GM23338 (cell line): ENCODE results near the gene THOC7. TPM values are rescaled to one million over a fixed set of nuclear protein-coding genes. Genes with fewer than 3 reads are reported as not detected.

Source experiments
- ATAC-seq: fragments of 200-7000 bp; cut with Tn5 transposase; 3 replicates; pipeline ENCODE4 v1.9.1; 2020
- DNase-seq: peaks from one replicate; pipeline ENCODE4 v3.0.0-alpha.2; 2015; ENCODE audit warnings: low spot score
- H2AFZ ChIP-seq: fragments of 200-600 bp; sonication (generic); 2 replicates; pipeline ENCODE4 v1.8.0; 2016; ENCODE audit warnings: antibody characterized with exemption, mild to moderate bottlenecking, moderate library complexity
- H3F3A ChIP-seq: fragments of 200-600 bp; sonication (generic); replicated peaks from 2 replicates; pipeline ENCODE4 v1.8.0; 2017; ENCODE audit warnings: antibody characterized with exemption, mixed run types, low read depth
- H3K27ac ChIP-seq: fragments of 200-600 bp; sonication (generic); 2 replicates; pipeline ENCODE4 v1.6.1; 2016; ENCODE audit warnings: low read depth
- H3K27me3 ChIP-seq: fragments of 200-600 bp; sonication (generic); 2 replicates; pipeline ENCODE4 v1.8.0; 2016; ENCODE audit warnings: mild to moderate bottlenecking, mixed run types, moderate library complexity; ENCODE audit not compliant: insufficient read depth
- H3K36me3 ChIP-seq: fragments of 200-600 bp; sonication (generic); 2 replicates; pipeline ENCODE4 v1.8.0; 2016; ENCODE audit warnings: mild to moderate bottlenecking; ENCODE audit not compliant: insufficient read depth
- H3K4me1 ChIP-seq: fragments of 200-600 bp; sonication (generic); 2 replicates; pipeline ENCODE4 v1.8.0; 2016; ENCODE audit warnings: mild to moderate bottlenecking, moderate library complexity; ENCODE audit not compliant: insufficient read depth
- H3K4me2 ChIP-seq: fragments of 200-600 bp; sonication (generic); 2 replicates; pipeline ENCODE4 v1.7.1; 2017; ENCODE audit warnings: mixed run types
- H3K4me3 ChIP-seq: fragments of 200-600 bp; sonication (generic); 2 replicates; pipeline ENCODE4 v1.6.1; 2016; ENCODE audit warnings: mixed run types
- H3K79me2 ChIP-seq: fragments of 200-600 bp; sonication (generic); replicated peaks from 2 replicates; pipeline ENCODE4 v1.8.0; 2017; ENCODE audit warnings: mild to moderate bottlenecking; ENCODE audit not compliant: insufficient read depth
- H3K9me2 ChIP-seq: fragments of 200-600 bp; sonication (generic); 2 replicates; pipeline ENCODE4 v1.8.0; 2017; ENCODE audit not compliant: insufficient read depth
- H4K20me1 ChIP-seq: fragments of 200-600 bp; sonication (generic); replicated peaks from 2 replicates; pipeline ENCODE4 v1.8.0; 2017; ENCODE audit warnings: mild to moderate bottlenecking; ENCODE audit not compliant: insufficient read depth
- H3K27ac Mint-ChIP-seq: 2 replicates; pipeline ENCODE4 v1.8.0; 2020; ENCODE audit warnings: inconsistent platforms, mild to moderate bottlenecking, moderate library complexity, mixed read lengths
- H3K27me3 Mint-ChIP-seq: 3 replicates; pipeline ENCODE4 v1.8.0; 2022; ENCODE audit warnings: low read depth, mild to moderate bottlenecking, moderate library complexity, mixed read lengths, inconsistent platforms; ENCODE audit not compliant: insufficient read depth, poor library complexity
- H3K36me3 Mint-ChIP-seq: 3 replicates; pipeline ENCODE4 v1.8.0; 2021; ENCODE audit warnings: low read depth, mild to moderate bottlenecking, inconsistent platforms, moderate library complexity, mixed read lengths
- H3K4me1 Mint-ChIP-seq: 3 replicates; pipeline ENCODE4 v1.8.0; 2020; ENCODE audit warnings: mild to moderate bottlenecking, inconsistent platforms, mixed read lengths
- H3K4me3 Mint-ChIP-seq: 3 replicates; pipeline ENCODE4 v1.8.0; 2021; ENCODE audit warnings: moderate library complexity, mild to moderate bottlenecking, inconsistent platforms, mixed read lengths
- H3K9me3 Mint-ChIP-seq: 3 replicates; pipeline ENCODE4 v1.8.0; 2020; ENCODE audit warnings: moderate library complexity, mild to moderate bottlenecking, inconsistent platforms, mixed read lengths
- CREB1 ChIP-seq: fragments of 250-450 bp; sonication (Bioruptor Pico); IDR thresholded peaks from 2 replicates; pipeline ENCODE4 v1.5.0; 2020; ENCODE audit warnings: low read depth, mild to moderate bottlenecking, moderate library complexity
- CTCF ChIP-seq, 2 experiments: fragments of 200-600 bp in 1 of 2; sonication (generic) in 1 of 2; conservative IDR thresholded peaks; 2 replicates each; pipeline versions ENCODE4 v1.5.1 to v1.6.1; 2016 to 2017; ENCODE audit warnings: antibody characterized with exemption in 2 of 2, low read depth in 2 of 2, mild to moderate bottlenecking in 2 of 2, moderate library complexity in 1 of 2
- ETS1 ChIP-seq: IDR thresholded peaks from 2 replicates; pipeline ENCODE4 v1.6.1; 2016; ENCODE audit warnings: antibody characterized with exemption
- EZH2 ChIP-seq: fragments of 200-600 bp; sonication (generic); IDR thresholded peaks from one replicate; pipeline ENCODE4 v1.8.0; 2017; ENCODE audit warnings: antibody characterized with exemption, mild to moderate bottlenecking, low read depth; ENCODE audit not compliant: unreplicated experiment
- JUNB ChIP-seq: IDR thresholded peaks from one replicate; pipeline ENCODE4 v1.6.1; 2016; ENCODE audit warnings: antibody characterized with exemption; ENCODE audit not compliant: unreplicated experiment
- NANOG ChIP-seq: IDR thresholded peaks from 2 replicates; pipeline ENCODE4 v1.6.1; 2016; ENCODE audit warnings: antibody characterized with exemption, borderline replicate concordance
- POLR2AphosphoS5 ChIP-seq: IDR thresholded peaks from 2 replicates; pipeline ENCODE4 v1.6.1; 2016; ENCODE audit warnings: antibody characterized with exemption, low read depth
- REST ChIP-seq: IDR thresholded peaks from one replicate; pipeline ENCODE4 v1.6.1; 2018; ENCODE audit warnings: antibody characterized with exemption; ENCODE audit not compliant: unreplicated experiment
- STAT1 ChIP-seq: IDR thresholded peaks from one replicate; pipeline ENCODE4 v1.6.1; 2016; ENCODE audit warnings: antibody characterized with exemption; ENCODE audit not compliant: unreplicated experiment
- ZNF331 ChIP-seq: fragments of 250-450 bp; sonication (Bioruptor Pico); IDR thresholded peaks from 2 replicates; pipeline ENCODE4 v1.5.0; 2020; ENCODE audit warnings: low read depth, mild to moderate bottlenecking, moderate library complexity
- polyA plus RNA-seq: library from polyadenylated mRNA; unstranded; fragments of >200 nt; fragmentation: Nextera tagmentation; extraction: Ambion mirVana; gene quantifications from 2 replicates; pipeline ENCODE4 v1.2.1, GENCODE V29; 2016
- total RNA-seq: library from RNA; depleted of rRNA; stranded (reverse); fragments of >200 nt; shearing (Covaris generic); gene quantifications from 2 replicates; pipeline ENCODE4 v1.2.3, GENCODE V29; 2014

Gene THOC7
- total and polyA plus RNA-seq, 2 experiments from 2014 or later, result 53.9 to 166 TPM

- Histone ChIP-seq H3K9me2 (peaks cover 2% of the 10 kb centered on the region; the same call in 1 of the 2 replicates), H3F3A (no peaks in the 10 kb centered on the region), H3K27me3 (no peaks in the 10 kb centered on the region), H3K4me3 (no peak overlapping the region), H4K20me1 (no peaks in the 10 kb centered on the region), H3K4me1 (no peaks in the 10 kb centered on the region), H3K4me2 (no peak overlapping the region), H3K27ac (no peak overlapping the region), H3K36me3 (no peaks in the 10 kb centered on the region), H3K79me2 (no peaks in the 10 kb centered on the region), H2AFZ (no peak overlapping the region)
- Mint-ChIP-seq H3K4me3 (no peak overlapping the region), H3K4me1 (no peaks in the 10 kb centered on the region), H3K27me3 (no peaks in the 10 kb centered on the region), H3K27ac (no peak overlapping the region), H3K36me3 (no peaks in the 10 kb centered on the region), H3K9me3 (no peaks in the 10 kb centered on the region)
- ATAC-seq, result no peak
- no peak for DNase-seq
- TF ChIP-seq CTCF (conservative IDR thresholded peaks at IDR 0.05; ENCODE audit: low read depth in 2 of 2) (no peak), ZNF331 (CRISPR knock-in tag) (no peak), REST (no peak), POLR2AphosphoS5 (no peak), NANOG (no peak), ETS1 (no peak)
Measured at GRCh38 chr3:63800097-63800496, 63.5 kb downstream of the THOC7 start.

GRCh38 chr3:63798949-63799348 is 64.7 kb downstream of the THOC7 start:
- H3K9me2 ChIP-seq, result peaks cover 2% of the 10 kb centered on the region; the same call in 1 of the 2 replicates
- Mint-ChIP-seq H3K4me1 (no peaks in the 10 kb centered on the region), H3K27ac (no peak overlapping the region), H3K4me3 (no peak overlapping the region), H3K36me3 (no peaks in the 10 kb centered on the region), H3K9me3 (no peaks in the 10 kb centered on the region), H3K27me3 (no peaks in the 10 kb centered on the region)
- H3K4me2 ChIP-seq, result no peak overlapping the region
- H4K20me1 ChIP-seq, result no peaks in the 10 kb centered on the region
- no peaks in the 10 kb centered on the region for H3K79me2 ChIP-seq
- H3K4me3 ChIP-seq, result no peak overlapping the region
- no peaks in the 10 kb centered on the region for H3F3A ChIP-seq
- no peaks in the 10 kb centered on the region for H3K4me1 ChIP-seq
- DNase-seq (no peak), ATAC-seq (no peak)
- H2AFZ ChIP-seq, result no peak overlapping the region
- H3K27me3 ChIP-seq, result no peaks in the 10 kb centered on the region
- no peaks in the 10 kb centered on the region for H3K36me3 ChIP-seq
- H3K27ac ChIP-seq, result no peak overlapping the region
- TF ChIP-seq NANOG (no peak), EZH2 (no peak), REST (no peak), STAT1 (no peak), CTCF (conservative IDR thresholded peaks at IDR 0.05; ENCODE audit: low read depth in 2 of 2) (no peak), JUNB (no peak), POLR2AphosphoS5 (no peak), ETS1 (no peak), ZNF331 (CRISPR knock-in tag) (no peak), CREB1 (CRISPR knock-in tag) (no peak)
